GM23338 (cell line): ENCODE results near the gene RAB25. TPM values are rescaled to one million over a fixed set of nuclear protein-coding genes. Genes with fewer than 3 reads are reported as not detected.
A peak's percentile ranks its signal among the peaks of the same experiment; 100 is the strongest.

Experiments used
- ATAC-seq: fragments of 200-7000 bp; cut with Tn5 transposase; 3 replicates; pipeline ENCODE4 v1.9.1; 2020
- DNase-seq: peaks from one replicate; pipeline ENCODE4 v3.0.0-alpha.2; 2015; ENCODE audit warnings: low spot score
- H2AFZ ChIP-seq: fragments of 200-600 bp; sonication (generic); 2 replicates; pipeline ENCODE4 v1.8.0; 2016; ENCODE audit warnings: antibody characterized with exemption, mild to moderate bottlenecking, moderate library complexity
- H3F3A ChIP-seq: fragments of 200-600 bp; sonication (generic); replicated peaks from 2 replicates; pipeline ENCODE4 v1.8.0; 2017; ENCODE audit warnings: antibody characterized with exemption, mixed run types, low read depth
- H3K27ac ChIP-seq: fragments of 200-600 bp; sonication (generic); 2 replicates; pipeline ENCODE4 v1.6.1; 2016; ENCODE audit warnings: low read depth
- H3K27me3 ChIP-seq: fragments of 200-600 bp; sonication (generic); 2 replicates; pipeline ENCODE4 v1.8.0; 2016; ENCODE audit warnings: mild to moderate bottlenecking, mixed run types, moderate library complexity; ENCODE audit not compliant: insufficient read depth
- H3K36me3 ChIP-seq: fragments of 200-600 bp; sonication (generic); 2 replicates; pipeline ENCODE4 v1.8.0; 2016; ENCODE audit warnings: mild to moderate bottlenecking; ENCODE audit not compliant: insufficient read depth
- H3K4me1 ChIP-seq: fragments of 200-600 bp; sonication (generic); 2 replicates; pipeline ENCODE4 v1.8.0; 2016; ENCODE audit warnings: mild to moderate bottlenecking, moderate library complexity; ENCODE audit not compliant: insufficient read depth
- H3K4me2 ChIP-seq: fragments of 200-600 bp; sonication (generic); 2 replicates; pipeline ENCODE4 v1.7.1; 2017; ENCODE audit warnings: mixed run types
- H3K4me3 ChIP-seq: fragments of 200-600 bp; sonication (generic); 2 replicates; pipeline ENCODE4 v1.6.1; 2016; ENCODE audit warnings: mixed run types
- H3K79me2 ChIP-seq: fragments of 200-600 bp; sonication (generic); replicated peaks from 2 replicates; pipeline ENCODE4 v1.8.0; 2017; ENCODE audit warnings: mild to moderate bottlenecking; ENCODE audit not compliant: insufficient read depth
- H3K9me2 ChIP-seq: fragments of 200-600 bp; sonication (generic); 2 replicates; pipeline ENCODE4 v1.8.0; 2017; ENCODE audit not compliant: insufficient read depth
- H4K20me1 ChIP-seq: fragments of 200-600 bp; sonication (generic); replicated peaks from 2 replicates; pipeline ENCODE4 v1.8.0; 2017; ENCODE audit warnings: mild to moderate bottlenecking; ENCODE audit not compliant: insufficient read depth
- H3K27ac Mint-ChIP-seq: 2 replicates; pipeline ENCODE4 v1.8.0; 2020; ENCODE audit warnings: inconsistent platforms, mild to moderate bottlenecking, moderate library complexity, mixed read lengths
- H3K27me3 Mint-ChIP-seq: 3 replicates; pipeline ENCODE4 v1.8.0; 2022; ENCODE audit warnings: low read depth, mild to moderate bottlenecking, moderate library complexity, mixed read lengths, inconsistent platforms; ENCODE audit not compliant: insufficient read depth, poor library complexity
- H3K36me3 Mint-ChIP-seq: 3 replicates; pipeline ENCODE4 v1.8.0; 2021; ENCODE audit warnings: low read depth, mild to moderate bottlenecking, inconsistent platforms, moderate library complexity, mixed read lengths
- H3K4me1 Mint-ChIP-seq: 3 replicates; pipeline ENCODE4 v1.8.0; 2020; ENCODE audit warnings: mild to moderate bottlenecking, inconsistent platforms, mixed read lengths
- H3K4me3 Mint-ChIP-seq: 3 replicates; pipeline ENCODE4 v1.8.0; 2021; ENCODE audit warnings: moderate library complexity, mild to moderate bottlenecking, inconsistent platforms, mixed read lengths
- H3K9me3 Mint-ChIP-seq: 3 replicates; pipeline ENCODE4 v1.8.0; 2020; ENCODE audit warnings: moderate library complexity, mild to moderate bottlenecking, inconsistent platforms, mixed read lengths
- CREB1 ChIP-seq: fragments of 250-450 bp; sonication (Bioruptor Pico); IDR thresholded peaks from 2 replicates; pipeline ENCODE4 v1.5.0; 2020; ENCODE audit warnings: low read depth, mild to moderate bottlenecking, moderate library complexity
- EZH2 ChIP-seq: fragments of 200-600 bp; sonication (generic); IDR thresholded peaks from one replicate; pipeline ENCODE4 v1.8.0; 2017; ENCODE audit warnings: antibody characterized with exemption, mild to moderate bottlenecking, low read depth; ENCODE audit not compliant: unreplicated experiment
- polyA plus RNA-seq: library from polyadenylated mRNA; unstranded; fragments of >200 nt; fragmentation: Nextera tagmentation; extraction: Ambion mirVana; gene quantifications from 2 replicates; pipeline ENCODE4 v1.2.1, GENCODE V29; 2016
- total RNA-seq: library from RNA; depleted of rRNA; stranded (reverse); fragments of >200 nt; shearing (Covaris generic); gene quantifications from 2 replicates; pipeline ENCODE4 v1.2.3, GENCODE V29; 2014
- TF ChIP-seq, protein P1 (sequence below): fragments of 250-450 bp; sonication (Bioruptor Pico); IDR thresholded peaks from 2 replicates; pipeline ENCODE4 v1.5.0; 2020; ENCODE audit warnings: mild to moderate bottlenecking, moderate library complexity
- TF ChIP-seq, protein P2 (sequence below), 2 experiments: fragments of 200-600 bp in 1 of 2; sonication (generic) in 1 of 2; conservative IDR thresholded peaks; 2 replicates each; pipeline versions ENCODE4 v1.5.1 to v1.6.1; 2016 to 2017; ENCODE audit warnings: antibody characterized with exemption in 2 of 2, low read depth in 2 of 2, mild to moderate bottlenecking in 2 of 2, moderate library complexity in 1 of 2

Gene RAB25
- total and polyA plus RNA-seq, 2 experiments from 2014 or later = 30.0 to 42.7 TPM

DNA sequence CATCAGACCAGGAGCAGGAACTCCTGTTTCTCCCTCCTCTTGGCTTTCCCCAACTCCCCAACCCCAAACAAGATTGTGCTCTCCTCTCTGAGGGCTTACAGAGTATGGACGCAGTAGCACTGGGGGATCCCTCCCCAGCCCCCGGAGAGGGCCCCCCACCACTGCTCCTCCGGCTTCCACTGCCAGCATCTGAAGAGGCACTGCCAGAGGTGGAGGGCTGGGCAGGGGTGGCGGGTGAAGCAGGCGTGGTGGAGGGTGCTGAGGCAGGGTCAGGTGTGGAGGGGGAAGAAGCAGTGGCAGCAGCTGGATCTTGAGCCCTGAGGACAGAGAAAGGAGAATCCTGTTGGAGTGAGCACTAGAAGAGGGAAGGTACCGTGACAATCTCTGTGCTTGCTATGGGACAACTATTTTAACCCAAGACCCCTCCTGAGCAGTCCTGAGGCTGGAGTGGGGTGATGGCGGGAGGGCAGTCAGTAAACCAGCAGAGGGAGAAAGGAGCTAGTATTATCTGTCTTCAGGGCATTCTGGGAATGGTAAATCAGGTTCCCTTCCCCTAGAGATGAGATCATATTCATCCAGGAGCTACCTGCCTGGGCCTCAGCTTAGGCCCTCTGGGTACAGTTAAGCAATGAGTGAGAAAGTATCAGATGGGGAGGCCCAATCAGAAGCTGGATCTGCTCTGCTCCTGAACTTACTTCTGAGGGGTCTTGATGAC lies 9.8 kb upstream of the RAB25 start (continued):
- TF ChIP-seq, protein P1, sequence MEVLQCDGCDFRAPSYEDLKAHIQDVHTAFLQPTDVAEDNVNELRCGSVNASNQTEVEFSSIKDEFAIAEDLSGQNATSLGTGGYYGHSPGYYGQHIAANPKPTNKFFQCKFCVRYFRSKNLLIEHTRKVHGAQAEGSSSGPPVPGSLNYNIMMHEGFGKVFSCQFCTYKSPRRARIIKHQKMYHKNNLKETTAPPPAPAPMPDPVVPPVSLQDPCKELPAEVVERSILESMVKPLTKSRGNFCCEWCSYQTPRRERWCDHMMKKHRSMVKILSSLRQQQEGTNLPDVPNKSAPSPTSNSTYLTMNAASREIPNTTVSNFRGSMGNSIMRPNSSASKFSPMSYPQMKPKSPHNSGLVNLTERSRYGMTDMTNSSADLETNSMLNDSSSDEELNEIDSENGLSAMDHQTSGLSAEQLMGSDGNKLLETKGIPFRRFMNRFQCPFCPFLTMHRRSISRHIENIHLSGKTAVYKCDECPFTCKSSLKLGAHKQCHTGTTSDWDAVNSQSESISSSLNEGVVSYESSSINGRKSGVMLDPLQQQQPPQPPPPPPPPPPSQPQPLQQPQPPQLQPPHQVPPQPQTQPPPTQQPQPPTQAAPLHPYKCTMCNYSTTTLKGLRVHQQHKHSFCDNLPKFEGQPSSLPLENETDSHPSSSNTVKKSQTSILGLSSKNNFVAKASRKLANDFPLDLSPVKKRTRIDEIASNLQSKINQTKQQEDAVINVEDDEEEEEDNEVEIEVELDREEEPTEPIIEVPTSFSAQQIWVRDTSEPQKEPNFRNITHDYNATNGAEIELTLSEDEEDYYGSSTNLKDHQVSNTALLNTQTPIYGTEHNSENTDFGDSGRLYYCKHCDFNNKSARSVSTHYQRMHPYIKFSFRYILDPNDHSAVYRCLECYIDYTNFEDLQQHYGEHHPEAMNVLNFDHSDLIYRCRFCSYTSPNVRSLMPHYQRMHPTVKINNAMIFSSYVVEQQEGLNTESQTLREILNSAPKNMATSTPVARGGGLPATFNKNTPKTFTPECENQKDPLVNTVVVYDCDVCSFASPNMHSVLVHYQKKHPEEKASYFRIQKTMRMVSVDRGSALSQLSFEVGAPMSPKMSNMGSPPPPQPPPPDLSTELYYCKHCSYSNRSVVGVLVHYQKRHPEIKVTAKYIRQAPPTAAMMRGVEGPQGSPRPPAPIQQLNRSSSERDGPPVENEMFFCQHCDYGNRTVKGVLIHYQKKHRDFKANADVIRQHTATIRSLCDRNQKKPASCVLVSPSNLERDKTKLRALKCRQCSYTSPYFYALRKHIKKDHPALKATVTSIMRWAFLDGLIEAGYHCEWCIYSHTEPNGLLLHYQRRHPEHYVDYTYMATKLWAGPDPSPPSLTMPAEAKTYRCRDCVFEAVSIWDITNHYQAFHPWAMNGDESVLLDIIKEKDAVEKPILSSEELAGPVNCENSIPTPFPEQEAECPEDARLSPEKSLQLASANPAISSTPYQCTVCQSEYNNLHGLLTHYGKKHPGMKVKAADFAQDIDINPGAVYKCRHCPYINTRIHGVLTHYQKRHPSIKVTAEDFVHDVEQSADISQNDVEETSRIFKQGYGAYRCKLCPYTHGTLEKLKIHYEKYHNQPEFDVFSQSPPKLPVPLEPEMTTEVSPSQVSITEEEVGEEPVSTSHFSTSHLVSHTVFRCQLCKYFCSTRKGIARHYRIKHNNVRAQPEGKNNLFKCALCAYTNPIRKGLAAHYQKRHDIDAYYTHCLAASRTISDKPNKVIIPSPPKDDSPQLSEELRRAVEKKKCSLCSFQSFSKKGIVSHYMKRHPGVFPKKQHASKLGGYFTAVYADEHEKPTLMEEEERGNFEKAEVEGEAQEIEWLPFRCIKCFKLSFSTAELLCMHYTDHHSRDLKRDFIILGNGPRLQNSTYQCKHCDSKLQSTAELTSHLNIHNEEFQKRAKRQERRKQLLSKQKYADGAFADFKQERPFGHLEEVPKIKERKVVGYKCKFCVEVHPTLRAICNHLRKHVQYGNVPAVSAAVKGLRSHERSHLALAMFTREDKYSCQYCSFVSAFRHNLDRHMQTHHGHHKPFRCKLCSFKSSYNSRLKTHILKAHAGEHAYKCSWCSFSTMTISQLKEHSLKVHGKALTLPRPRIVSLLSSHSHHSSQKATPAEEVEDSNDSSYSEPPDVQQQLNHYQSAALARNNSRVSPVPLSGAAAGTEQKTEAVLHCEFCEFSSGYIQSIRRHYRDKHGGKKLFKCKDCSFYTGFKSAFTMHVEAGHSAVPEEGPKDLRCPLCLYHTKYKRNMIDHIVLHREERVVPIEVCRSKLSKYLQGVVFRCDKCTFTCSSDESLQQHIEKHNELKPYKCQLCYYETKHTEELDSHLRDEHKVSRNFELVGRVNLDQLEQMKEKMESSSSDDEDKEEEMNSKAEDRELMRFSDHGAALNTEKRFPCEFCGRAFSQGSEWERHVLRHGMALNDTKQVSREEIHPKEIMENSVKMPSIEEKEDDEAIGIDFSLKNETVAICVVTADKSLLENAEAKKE = no peak
- TF ChIP-seq, protein P2, sequence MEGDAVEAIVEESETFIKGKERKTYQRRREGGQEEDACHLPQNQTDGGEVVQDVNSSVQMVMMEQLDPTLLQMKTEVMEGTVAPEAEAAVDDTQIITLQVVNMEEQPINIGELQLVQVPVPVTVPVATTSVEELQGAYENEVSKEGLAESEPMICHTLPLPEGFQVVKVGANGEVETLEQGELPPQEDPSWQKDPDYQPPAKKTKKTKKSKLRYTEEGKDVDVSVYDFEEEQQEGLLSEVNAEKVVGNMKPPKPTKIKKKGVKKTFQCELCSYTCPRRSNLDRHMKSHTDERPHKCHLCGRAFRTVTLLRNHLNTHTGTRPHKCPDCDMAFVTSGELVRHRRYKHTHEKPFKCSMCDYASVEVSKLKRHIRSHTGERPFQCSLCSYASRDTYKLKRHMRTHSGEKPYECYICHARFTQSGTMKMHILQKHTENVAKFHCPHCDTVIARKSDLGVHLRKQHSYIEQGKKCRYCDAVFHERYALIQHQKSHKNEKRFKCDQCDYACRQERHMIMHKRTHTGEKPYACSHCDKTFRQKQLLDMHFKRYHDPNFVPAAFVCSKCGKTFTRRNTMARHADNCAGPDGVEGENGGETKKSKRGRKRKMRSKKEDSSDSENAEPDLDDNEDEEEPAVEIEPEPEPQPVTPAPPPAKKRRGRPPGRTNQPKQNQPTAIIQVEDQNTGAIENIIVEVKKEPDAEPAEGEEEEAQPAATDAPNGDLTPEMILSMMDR (conservative IDR thresholded peaks at IDR 0.05; ENCODE audit: low read depth in 2 of 2) = no peak; a peak in 1 of 4 replicates
- TF ChIP-seq EZH2 = no peak

DNA sequence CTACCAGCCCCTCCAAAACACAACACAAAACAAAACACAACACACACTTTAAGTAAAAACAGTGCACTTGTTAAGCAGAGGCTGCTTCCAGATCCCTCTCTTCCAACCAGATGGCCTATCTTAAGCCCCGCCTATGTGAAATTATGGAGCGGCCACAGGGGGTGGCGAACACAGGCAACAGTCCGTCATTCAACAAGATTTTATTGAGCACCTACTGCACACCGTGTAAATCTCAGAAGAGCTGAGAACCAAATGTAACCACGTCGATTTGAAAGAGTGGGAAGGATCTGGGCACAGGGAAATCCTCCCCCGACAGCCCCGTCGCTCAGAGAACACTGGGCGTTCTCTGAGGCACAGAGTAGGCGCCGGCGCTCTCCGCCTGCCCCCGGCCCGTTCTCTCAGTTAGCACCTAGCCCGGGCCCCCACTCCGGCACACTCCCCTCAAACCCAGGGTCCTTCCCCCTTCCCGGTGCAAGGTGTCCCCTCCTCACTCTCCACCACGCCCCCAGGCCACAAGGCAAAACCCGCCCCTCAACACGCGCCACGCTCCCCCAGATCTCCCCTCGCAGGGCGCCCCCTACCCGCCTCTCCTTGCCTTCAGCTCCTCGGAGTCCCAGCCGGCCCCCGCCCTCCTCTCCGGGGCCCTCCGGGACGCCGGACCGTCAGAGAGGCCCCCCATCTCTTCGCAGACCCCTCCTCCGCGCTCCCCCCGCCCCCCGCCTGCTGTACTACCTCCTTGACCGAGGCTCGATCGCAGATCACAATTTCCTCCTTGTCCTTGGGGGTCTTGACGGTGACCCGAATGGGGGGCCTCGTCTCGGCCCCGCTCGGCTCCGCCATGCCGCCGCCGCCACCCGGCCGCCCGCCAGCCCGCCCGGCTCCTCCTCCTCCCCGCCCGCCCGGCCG lies 7.8 kb upstream of the RAB25 start:
- Histone ChIP-seq H3K27ac (peak overlapping the region; percentile 84), H3K36me3 (no peaks in the 10 kb centered on the region), H3K9me2 (no peaks in the 10 kb centered on the region), H3K4me3 (peak overlapping the region; percentile 93), H3K4me2 (peak overlapping the region; percentile 94), H3K79me2 (peaks cover 32% of the 10 kb centered on the region), H4K20me1 (peaks cover 12% of the 10 kb centered on the region), H3F3A (peaks cover 8% of the 10 kb centered on the region), H3K27me3 (no peaks in the 10 kb centered on the region), H3K4me1 (peaks cover 12% of the 10 kb centered on the region; the same call in 1 of the 2 replicates), H2AFZ (peak overlapping the region; percentile 99)
- Mint-ChIP-seq H3K27ac (peak overlapping the region; percentile 96), H3K4me1 (peaks cover 18% of the 10 kb centered on the region), H3K4me3 (peak overlapping the region; percentile 99), H3K9me3 (no peaks in the 10 kb centered on the region; the same call in 2 of the 3 replicates), H3K36me3 (peaks cover 46% of the 10 kb centered on the region), H3K27me3 (peaks cover 19% of the 10 kb centered on the region)
- DNase-seq = peak; percentile 94
- TF ChIP-seq EZH2 (no peak), CREB1 (CRISPR knock-in tag) (0 out of 2 replicates have a peak, but pooled peaks have one; percentile 35)
- TF ChIP-seq, protein P2 (conservative IDR thresholded peaks at IDR 0.05; ENCODE audit: low read depth in 2 of 2) = peak; percentile 49 to 77
- peak; percentile 55 for ATAC-seq
